ENCODE measurements around the gene SIX4. TPM values are rescaled to one million over a fixed set of nuclear protein-coding genes. Genes with fewer than 3 reads are reported as not detected.

Gene SIX4
- total and polyA plus RNA-seq, 12 donors: 0.16 to 1.5 (median 0.76) TPM

DNA sequence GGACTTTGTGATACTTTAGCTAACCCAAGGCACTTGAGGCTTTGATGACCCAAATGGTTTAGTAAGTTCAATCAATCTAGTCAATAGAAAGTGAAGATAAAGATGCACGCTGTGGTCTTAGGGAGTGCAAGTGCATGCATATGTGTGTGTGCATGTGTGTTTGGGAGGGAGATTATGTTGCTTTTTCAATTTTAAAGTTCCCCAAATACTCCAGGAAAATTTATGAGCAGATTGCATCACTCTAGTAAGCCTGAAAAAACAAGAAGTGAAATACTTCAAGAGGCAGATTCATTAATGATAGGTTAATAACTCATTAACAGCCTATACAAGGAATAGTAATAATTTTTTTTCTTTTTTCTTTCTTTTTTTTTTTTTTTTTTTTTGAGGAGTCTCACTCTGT lies 62.4 kb downstream of the SIX4 start:
- DNase-seq: no peak
- ATAC-seq: no peak
- peaks cover 0 to 17% (median 14%) of the 10 kb centered on the region in 9 donors for H3K4me1 ChIP-seq
- TF ChIP-seq CTCF (IDR thresholded peaks at IDR 0.05): no peak
- H3K36me3 ChIP-seq: no peaks in the 10 kb centered on the region
- peaks cover 5 to 97% (median 78%) of the 10 kb centered on the region in 7 donors for H3K27me3 ChIP-seq
- no peaks in the 10 kb centered on the region for H3K9me3 ChIP-seq
- H3K27ac ChIP-seq: no peak overlapping the region
- no peak overlapping the region for H3K4me3 ChIP-seq
- 76 to 81% methylated on average over 1 of the region's 1 CpG for WGBS, 2 donors
- intact Hi-C loops (cut with DNase I): no loop called here

Other genes starting within 250 kb of the SIX4 start
- gene C14orf39, start 238.3 kb downstream of the SIX4 start, total RNA-seq: not detected
- not detected for gene C14orf39, start 238.3 kb downstream of the SIX4 start, polyA plus RNA-seq
- gene SIX6, start 215.2 kb downstream of the SIX4 start, total RNA-seq: not detected
- not detected for gene SIX6, start 215.2 kb downstream of the SIX4 start, polyA plus RNA-seq
- gene SIX1, start 74.9 kb downstream of the SIX4 start, total RNA-seq: under 1 TPM in 1 of 10 donors, not detected in 9; 0.33 TPM
- under 1 TPM in 1 of 2 donors, not detected in 1; 0.04 TPM for gene SIX1, start 74.9 kb downstream of the SIX4 start, polyA plus RNA-seq
- 10 to 100 TPM; 22.8 to 35.3 (median 29.9) TPM for gene MNAT1, start 10.4 kb upstream of the SIX4 start, total RNA-seq
- gene MNAT1, start 10.4 kb upstream of the SIX4 start, polyA plus RNA-seq: 10 to 100 TPM; 13.9 to 20.5 TPM

Measured in heart right ventricle (tissue), 16 donors.